ENCODE measurements around the gene LRRC74B.
A peak's percentile ranks its signal among the peaks of the same experiment; 100 is the strongest.

Gene LRRC74B

DNA sequence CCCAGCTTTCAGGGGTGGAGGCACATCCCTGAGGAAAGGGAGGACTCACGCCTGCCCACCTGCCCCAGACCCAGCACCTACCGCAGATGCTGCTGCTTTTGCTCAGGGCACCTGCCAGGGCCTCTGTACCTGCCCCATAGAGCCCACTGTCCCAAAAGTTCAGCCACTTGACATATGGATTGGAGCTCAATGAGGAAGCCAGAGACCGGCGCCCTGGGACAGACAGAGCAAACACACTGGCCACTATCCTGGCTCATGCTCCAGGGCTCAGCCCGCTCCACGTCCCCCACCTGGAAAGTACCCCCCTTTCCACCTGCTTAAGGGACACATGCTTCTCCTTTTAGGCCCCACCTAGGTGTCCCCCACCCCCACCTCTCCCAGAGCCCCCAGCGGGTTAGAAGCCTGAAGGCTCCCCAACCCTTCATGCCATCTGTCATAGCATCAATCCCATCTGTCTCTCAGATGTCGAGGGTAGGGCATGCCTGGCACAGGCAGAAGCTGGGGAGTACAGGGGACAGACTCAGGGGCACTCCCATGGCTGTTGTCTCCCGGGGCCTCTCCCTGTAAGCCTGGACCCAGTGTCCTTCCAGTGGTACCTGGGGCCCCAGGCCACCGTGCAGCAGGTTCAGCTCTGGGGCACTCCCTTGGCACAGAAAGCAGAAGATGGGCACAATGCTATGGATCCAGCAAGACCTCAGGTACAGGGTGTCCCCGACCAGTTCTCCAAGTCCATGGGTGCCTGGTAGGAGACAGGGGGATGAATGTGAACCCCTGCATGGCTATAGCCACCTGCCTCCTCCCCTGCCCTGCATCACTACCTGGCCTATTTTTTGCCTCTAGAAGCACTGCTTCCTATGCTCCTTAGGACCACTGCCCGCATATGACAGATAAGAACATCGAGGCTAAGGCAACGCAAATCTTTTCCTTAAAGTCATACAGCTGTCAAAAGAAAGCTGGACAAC is 33.0 kb upstream of the LRRC74B start:
- intact Hi-C loops (cut with DNase I): no loop called here
- DNase-seq: no peak

DNA sequence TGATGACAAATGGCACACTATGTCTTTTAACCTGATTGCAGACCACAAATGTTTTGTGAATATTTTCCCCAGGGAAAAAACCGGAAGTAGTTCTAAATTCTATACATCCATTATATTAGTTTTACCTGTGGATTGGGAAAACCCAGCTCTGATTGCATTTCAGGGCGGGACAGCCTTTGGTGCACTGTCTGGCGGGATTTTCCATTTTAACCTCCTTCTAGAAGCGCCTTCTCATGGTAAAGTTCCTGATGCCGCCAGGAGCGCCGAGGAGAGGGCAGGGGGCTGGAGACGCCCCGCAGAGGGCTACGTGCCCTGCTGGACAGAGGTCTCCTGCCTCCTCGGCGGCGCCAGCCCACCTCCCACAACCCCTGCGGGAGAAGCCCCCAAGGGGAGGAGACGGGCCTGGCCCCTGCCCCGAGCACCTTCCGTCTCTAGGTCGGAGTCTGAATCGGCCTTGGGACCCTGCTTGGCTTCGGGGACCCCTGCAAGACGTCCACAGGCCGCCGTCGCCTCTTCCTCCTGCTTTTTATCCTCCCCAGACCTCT is 32.0 kb upstream of the LRRC74B start:
- intact Hi-C loops (cut with DNase I): no loop called here
- peak in 1 of 42 donors; percentile 5 for DNase-seq

DNA sequence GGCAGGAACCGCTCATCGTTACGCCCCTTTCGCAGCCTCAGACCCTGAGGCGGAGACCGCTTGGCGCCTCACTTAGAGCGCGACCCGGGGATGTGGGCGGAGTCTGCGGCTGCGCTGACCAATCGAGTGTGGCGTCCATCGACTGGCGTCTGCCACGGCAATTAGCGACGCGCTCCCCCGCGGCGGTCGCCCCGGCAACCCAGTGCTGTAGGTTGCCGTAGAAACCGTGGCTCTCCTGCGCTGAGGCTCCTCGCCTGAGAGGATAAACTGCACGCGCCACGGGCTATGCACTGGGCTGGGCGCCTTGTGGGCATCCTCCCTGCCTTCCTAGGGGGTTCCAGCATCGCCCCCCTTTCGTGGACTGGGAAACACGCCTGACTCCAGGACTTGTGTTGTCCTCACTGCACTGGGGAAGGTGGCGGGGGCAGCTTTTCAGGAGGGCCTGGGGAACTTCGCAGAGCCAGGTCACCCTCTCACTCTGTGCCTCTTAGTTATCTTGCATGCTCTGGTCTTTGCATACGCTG is 31.5 kb upstream of the LRRC74B start:
- peak; percentile 78 to 96 (median 91) for DNase-seq
- intact Hi-C loops (cut with DNase I): no loop called here

DNA sequence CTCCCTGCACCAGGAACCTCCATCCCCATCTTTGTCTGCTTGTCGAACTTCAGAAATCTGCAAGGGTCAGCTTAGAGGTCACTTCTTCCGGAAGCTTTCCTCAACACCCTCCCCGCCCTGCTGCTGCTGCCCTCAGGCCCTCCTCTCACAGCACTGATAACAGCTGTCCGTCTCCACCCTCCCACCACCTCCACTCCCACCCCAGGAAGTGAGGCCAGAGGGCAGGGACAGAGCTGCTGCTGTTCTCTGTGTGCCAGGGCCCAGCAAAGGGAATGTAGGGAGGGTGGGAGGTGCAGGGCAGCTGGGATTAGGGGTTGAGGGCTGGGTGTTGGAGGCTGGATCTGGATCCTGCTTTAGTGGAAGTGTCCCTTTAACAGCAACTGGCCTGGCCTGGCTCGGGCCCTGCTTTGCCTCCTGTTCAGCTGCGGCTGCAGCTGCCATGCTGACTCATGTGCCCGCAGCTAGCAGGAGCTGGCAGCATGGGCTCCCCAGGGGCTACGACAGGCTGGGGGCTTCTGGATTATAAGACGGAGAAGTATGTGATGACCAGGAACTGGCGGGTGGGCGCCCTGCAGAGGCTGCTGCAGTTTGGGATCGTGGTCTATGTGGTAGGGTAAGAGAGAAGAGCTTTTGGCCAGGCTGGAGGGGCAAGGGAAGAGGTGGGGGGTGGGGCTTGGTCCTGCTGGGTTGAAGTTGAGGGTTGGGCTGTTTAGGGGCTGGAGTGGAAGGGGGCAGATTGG is 30.9 kb upstream of the LRRC74B start, which contains the start of gene P2RX6:
Gene P2RX6, plus strand, starts transcription at position 440 of the 740 bp plus-strand sequence. Its CDS starts 10 bp downstream, at position 450.
- intact Hi-C loops (cut with DNase I): no loop called here
- peak in 20 of 42 donors; percentile 4 to 63 (median 32) for DNase-seq

DNA sequence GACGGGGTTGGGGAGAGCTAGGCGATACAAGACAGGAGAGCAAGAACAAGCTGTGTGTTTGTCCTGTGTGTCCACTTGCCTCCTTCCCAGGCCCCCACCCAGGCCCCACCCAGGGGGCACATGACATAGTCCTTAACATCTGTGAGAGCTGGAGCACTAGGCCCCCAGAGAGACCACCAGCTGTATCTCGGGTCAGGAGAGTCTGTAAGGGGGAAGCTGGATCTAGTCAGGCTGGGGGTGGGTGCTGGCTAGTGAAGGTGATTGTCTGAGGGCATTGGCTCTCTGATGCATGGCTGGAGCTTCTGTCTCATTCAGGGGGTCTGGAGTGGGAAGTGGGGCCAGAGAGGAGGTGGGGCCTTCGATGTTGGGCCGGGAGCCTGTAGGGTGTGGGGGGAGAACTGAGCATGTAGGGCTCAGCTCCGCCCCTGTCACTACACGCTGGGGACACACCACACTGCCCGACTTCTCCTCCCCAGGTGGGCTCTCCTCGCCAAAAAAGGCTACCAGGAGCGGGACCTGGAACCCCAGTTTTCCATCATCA is 30.2 kb upstream of the LRRC74B start:
- intact Hi-C loops (cut with DNase I): no loop called here
- no peak for DNase-seq

DNA sequence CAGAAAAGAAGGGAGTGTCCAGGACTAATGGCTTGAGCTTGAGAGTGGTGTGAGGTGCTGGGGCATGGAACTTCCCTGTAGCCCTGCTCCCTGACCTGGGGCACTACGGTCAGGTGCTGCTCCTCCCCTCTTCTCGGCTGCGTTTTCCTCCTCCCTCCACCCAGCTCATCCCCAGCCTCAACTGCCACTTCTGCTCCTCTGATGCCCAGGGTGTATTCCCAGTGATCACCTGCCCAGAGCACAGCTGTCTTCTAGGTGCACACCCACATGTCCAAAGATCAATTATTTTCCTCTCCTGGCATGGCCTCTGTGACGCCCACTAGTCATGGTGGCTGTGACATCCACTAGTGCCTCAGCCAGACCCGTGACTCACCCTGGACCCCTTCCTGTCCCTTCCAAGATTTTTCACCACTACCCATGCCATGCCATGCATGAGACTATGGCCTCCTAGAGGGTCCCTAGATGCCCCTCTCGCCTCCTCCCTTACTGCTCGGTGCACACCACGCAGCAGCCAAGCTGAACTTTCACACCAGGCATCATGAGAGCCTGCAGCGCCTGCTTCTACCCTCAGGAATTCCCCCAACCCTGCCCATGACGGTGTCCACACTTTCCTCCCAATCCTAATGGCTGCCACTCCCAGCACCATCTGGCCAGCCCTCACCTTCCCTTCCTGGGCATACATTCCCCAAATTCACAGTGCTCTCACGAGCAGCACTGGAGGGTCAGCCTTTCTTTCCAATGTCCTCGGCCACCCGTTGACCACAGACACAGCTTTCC is 28.9 kb upstream of the LRRC74B start:
- no peak for DNase-seq
- intact Hi-C loops (cut with DNase I): no loop called here

DNA sequence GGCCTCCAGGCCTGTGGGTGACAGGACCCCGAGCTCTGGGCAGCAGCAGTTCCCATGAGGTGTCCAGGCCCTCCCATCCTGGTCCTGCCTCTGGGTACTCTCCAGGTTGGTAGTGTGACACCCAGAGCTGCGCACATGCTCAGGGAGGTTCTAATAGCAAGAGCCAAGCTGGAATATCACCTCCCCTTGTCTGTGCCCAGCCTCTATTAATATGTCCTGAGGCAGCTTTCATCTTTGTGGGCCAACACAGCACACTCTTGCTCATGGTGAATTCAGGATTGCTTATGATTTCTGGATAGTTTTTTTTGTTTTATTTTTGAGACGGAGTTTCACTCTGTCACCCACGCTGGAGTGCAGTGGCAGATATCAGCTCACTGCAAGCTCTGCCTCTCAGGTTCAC is 27.4 kb upstream of the LRRC74B start:
- no peak for DNase-seq
- intact Hi-C loops (cut with DNase I): no loop called here

DNA sequence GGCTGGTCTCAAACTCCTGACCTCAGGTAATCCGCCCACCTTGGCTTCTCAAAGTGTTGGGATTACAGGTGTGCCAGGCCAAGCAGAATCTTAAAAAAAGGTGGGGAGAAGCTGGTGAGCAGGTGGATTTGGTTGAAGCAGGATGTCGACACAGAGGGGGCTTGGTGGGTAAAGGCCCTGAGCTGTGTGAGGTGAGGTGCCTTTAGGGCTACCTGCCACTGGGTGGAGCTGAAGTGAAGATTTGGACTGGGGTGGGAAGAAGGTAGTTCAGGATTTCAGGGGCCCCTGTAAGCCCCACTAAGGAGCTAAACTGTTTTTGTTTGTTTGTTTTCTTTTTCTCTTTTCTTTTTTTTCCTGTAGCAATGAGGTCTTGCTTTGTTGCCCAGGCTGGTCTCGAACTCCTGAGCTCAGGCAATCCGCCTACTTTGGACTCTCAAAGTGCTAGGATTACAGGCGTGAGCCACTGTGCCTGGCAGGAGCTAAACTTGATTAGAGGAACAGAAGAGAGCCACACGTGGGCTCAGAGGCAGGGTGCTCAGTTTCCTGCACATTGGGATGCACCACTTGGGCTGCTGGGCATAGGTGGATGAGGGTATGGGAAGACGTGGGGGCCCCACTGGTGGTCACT is 24.8 kb upstream of the LRRC74B start:
- intact Hi-C loops (cut with DNase I): no loop called here
- DNase-seq: no peak

DNA sequence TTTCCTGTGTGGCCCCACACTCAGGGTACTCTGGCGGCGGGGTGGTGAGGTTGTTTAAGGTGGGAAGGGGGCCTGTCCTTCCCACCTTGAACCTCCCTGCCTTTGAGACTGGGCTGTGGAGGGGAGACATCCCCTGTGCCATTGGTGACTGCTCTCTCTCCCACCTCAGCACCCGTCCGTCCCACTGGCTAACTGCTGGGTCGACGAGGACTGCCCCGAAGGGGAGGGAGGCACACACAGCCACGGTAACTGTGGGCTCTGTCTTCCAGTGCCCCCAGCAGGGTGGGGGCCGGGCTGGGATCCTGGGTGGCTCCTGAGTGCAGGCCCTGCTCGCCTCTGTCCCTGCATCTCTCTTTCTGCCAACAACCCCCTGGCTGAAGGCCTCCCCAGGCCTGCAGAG is 23.2 kb upstream of the LRRC74B start:
- no peak for DNase-seq
- intact Hi-C loops (cut with DNase I): no loop called here

DNA sequence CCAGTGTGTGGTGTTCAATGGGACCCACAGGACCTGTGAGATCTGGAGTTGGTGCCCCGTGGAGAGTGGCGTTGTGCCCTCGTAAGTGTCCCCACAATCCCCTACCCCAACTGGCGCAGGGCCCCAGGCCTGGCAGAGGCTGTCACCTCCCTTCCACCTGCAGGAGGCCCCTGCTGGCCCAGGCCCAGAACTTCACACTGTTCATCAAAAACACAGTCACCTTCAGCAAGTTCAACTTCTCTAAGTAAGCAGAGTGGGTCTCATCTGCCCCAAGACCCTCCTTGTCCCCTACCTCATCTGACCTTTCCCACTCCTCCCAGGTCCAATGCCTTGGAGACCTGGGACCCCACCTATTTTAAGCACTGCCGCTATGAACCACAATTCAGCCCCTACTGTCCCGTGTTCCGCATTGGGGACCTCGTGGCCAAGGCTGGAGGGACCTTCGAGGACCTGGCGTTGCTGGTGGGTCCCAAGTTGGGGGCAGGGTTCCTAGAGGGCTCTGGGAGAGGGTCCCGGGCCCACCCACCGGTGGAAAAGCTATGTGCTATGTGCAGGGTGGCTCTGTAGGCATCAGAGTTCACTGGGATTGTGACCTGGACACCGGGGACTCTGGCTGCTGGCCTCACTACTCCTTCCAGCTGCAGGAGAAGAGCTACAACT is 22.7 kb upstream of the LRRC74B start:
- intact Hi-C loops (cut with DNase I): no loop called here
- DNase-seq: no peak

DNA sequence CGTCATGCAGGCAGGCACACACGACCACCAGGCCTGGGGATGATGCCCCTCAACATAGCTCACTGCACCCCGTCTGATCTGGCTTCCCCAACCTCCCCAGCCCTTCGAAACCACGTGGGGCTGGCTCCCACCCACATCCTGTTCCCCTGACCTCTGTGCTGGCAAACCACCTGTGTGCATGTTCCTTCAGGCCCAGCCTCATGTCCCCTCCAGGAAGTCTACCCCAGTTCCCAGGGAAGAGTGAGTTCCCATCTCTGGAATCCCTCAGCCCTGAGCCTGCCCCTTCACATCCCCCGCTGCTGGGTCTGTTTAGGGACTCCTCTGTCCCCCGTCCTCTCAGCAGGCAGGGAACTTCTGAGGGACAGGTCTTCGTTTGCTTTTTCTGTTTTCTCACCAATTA is 20.5 kb upstream of the LRRC74B start:
- no peak for DNase-seq
- intact Hi-C loops (cut with DNase I): no loop called here

DNA sequence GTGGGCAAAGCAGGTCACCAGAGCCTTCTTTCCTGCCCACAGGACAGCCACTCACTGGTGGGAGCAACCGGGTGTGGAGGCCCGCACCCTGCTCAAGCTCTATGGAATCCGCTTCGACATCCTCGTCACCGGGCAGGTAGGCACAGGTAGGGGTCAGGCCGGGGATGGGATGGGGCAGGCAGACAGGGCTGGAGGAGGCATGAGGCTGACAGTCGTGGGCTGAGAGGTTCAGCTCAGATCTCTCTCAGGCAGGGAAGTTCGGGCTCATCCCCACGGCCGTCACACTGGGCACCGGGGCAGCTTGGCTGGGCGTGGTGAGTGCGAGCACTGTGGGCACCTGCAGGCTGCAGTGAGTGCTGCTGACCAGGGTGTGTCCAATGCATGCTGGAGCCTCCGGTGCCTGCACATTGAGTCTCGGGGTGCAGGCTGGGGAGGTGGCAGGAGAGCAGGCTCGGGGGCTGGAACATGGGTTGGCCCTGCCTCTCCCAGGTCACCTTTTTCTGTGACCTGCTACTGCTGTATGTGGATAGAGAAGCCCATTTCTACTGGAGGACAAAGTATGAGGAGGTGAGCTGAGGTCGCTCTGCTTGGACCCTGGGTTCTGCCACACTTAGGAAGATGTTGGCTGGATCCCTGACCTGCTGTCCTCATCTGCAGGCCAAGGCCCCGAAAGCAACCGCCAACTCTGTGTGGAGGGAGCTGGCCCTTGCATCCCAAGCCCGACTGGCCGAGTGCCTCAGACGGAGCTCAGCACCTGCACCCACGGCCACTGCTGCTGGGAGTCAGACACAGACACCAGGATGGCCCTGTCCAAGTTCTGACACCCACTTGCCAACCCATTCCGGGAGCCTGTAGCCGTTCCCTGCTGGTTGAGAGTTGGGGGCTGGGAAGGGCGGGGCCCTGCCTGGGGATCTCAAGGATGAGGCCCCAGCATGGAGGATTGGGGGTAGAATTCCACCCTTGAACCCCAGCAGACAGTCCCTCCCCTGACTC is 19.7 kb upstream of the LRRC74B start:
- intact Hi-C loops (cut with DNase I): no loop called here

DNA sequence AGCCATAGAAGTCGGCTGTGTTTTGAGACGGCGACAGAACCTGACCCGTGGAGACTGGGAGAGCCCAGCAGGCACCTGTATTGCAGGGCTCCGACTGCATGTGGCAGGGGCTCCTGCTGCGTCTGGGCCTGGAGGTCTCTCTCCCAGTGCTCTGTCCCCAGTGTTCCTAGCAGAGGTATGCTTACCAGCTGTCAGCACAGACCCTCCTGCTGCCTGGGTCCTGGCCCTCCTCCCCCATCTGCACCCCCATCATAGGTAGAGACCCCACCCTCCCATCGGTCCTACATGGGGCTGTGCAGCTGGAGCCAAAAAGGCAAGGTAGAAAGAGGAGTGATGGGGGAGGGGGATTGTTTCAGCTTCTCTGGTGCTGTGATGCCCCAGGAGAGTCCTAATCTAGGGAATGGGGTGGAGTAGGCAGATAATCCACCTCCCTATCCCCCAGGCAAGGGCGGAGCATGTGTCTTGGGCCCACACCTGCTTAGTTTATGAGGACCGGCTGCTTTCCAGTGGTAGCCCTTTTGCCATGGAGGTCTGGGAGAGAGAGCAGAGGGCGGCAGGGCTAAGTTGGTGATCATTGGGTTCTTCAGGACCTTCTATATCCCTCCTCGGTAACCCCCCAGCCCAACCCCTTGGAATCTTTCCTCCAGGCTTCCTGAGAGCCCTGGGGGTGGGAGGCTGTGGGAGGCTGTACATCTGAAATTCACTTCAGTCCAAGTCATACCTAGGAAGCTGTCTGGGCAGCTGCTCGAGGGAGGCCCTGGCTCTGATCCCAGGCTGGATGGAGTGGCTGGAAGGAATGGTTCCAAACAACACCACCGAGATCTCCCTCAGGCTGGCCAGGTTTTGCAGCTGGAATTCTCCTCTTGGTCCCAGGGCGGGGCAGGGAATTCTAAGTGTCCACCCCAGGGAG is 18.7 kb upstream of the LRRC74B start:
- no peak for DNase-seq
- intact Hi-C loops (cut with DNase I): no loop called here

More for the DNA sequence above, 19.7 kb upstream of the LRRC74B start:
- DNase-seq: no peak

DNA sequence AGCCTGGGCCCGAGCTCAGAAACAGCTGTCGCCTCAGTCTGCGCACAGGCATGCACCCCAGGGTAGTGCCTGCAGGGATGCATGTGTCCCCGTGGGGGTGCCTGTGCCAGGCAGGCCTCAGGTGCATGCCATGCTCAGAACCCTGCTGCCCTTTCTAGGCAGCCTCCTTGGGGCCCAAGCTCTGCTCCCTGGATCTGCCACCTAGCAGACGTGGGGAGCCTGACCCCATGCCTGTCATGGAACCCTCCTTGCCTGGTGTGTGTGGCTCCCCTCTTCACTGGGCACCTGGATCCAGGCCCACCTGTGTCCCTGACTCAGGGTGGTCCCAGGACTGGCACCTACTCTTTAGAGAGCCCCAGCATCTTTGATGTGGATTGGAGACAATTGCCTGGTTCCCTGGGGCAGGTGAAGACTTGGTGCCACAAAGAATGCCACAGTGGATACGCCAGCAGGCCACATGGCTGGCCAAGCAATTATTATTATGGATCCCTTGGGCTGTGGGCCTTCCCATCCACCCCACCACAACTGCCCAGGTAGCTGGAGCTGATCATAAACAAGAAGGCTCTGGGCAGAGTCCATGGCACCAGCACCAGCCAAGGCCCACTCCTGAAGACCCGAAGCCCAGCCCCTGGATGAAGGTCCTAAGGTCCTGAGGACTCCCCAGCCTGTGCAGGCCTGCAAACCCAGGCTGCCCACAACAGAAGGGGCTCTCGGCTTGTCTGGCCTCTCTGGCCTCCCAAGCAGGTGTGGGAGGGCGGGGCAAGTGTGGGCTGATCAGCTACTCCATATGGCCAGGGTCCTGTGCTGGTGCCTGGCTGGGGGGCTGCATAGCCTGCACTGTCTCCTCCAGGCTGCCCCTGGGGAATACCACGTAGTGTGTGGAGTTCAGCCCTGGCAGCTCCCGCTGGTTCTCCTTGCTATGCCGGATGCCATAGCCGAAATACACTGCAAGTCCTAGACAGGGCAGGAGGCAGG is 17.2 kb upstream of the LRRC74B start:
- no peak for DNase-seq
- intact Hi-C loops (cut with DNase I): no loop called here
